ENCODE results near the gene CYP4F11. TPM values are rescaled to one million over a fixed set of nuclear protein-coding genes. Genes with fewer than 3 reads are reported as not detected.

The CYP4F11 gene, protein sequence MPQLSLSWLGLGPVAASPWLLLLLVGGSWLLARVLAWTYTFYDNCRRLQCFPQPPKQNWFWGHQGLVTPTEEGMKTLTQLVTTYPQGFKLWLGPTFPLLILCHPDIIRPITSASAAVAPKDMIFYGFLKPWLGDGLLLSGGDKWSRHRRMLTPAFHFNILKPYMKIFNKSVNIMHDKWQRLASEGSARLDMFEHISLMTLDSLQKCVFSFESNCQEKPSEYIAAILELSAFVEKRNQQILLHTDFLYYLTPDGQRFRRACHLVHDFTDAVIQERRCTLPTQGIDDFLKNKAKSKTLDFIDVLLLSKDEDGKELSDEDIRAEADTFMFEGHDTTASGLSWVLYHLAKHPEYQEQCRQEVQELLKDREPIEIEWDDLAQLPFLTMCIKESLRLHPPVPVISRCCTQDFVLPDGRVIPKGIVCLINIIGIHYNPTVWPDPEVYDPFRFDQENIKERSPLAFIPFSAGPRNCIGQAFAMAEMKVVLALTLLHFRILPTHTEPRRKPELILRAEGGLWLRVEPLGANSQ
- total RNA-seq: 1 to 10 TPM in 4 of 6 donors, under 1 TPM in 1, not detected in 1; 0.26 to 3.1 (median 2.1) TPM

GRCh38 chr19:15934332-15935078 is at the start of gene CYP4F11:
CYP4F11 (minus strand) TSS chr19:15934529; CDS start chr19:15934408, 121 bp downstream.
- ATAC-seq (ENCODE audit: low FRiP score in 2 of 2) (peak; percentile 21 to 39), DNase-seq (peak in 1 of 2 donors; percentile 71)
- Histone ChIP-seq H3K27ac (no peak within 1 kb of the TSS), H3K36me3 (no peaks in the 10 kb centered on the region), H3K9me3 (no peaks in the 10 kb centered on the region), H3K4me3 (no peak within 1 kb of the TSS), H3K4me1 (no peaks in the 10 kb centered on the region), H3K27me3 (peaks cover 0 to 6% (median 0%) of the 10 kb centered on the region in 4 donors)
- 35 to 62% methylated on average over 4 to 10 of the region's 10 CpGs for WGBS, 2 donors
- TF ChIP-seq POLR2AphosphoS5 (IDR thresholded peaks at IDR 0.05) (no peak), POLR2A (IDR thresholded peaks at IDR 0.05) (no peak), EP300 (IDR thresholded peaks at IDR 0.05) (no peak), CTCF (IDR thresholded peaks at IDR 0.05) (no peak)

DNA sequence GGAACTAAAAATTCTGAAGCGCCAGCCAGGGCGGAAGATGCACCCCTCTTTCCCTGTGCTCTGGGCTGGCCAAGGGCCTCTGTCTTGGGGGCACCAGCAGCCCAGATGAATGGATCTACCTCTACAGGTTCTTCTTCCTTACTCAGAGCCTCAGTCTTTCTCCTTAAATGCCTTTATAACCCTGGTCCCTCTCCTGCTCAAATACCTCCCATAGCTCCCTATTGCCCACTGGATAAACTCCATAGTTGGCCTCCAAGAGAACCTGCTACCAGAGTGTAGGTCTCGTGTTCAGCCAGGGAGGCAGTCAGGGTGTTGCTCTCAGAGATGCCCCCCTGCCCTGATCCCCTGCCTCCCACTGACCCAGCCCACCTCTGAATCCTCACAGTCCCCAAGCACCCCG is 45.0 kb upstream of the CYP4F11 start:
- Histone ChIP-seq H3K27me3 (no peaks in the 10 kb centered on the region), H3K4me3 (no peak overlapping the region), H3K27ac (no peak overlapping the region), H3K36me3 (no peaks in the 10 kb centered on the region), H3K4me1 (no peaks in the 10 kb centered on the region), H3K9me3 (peaks cover 0 to 13% (median 11%) of the 10 kb centered on the region in 4 donors)
- DNase-seq (no peak), ATAC-seq (ENCODE audit: low FRiP score in 2 of 2) (no peak)
- no peak for TF ChIP-seq CTCF (IDR thresholded peaks at IDR 0.05)
- no peak for TF ChIP-seq POLR2A (IDR thresholded peaks at IDR 0.05)
- no peak for TF ChIP-seq POLR2AphosphoS5 (IDR thresholded peaks at IDR 0.05)
- 76 to 94% methylated on average over 4 of the region's 4 CpGs for WGBS, 2 donors

GRCh38 chr19:15977690-15978089 is 43.4 kb upstream of the CYP4F11 start:
- no peaks in the 10 kb centered on the region for H3K4me1 ChIP-seq
- peaks cover 0 to 10% (median 8%) of the 10 kb centered on the region in 4 donors for H3K9me3 ChIP-seq
- no peak overlapping the region for H3K4me3 ChIP-seq
- ATAC-seq (ENCODE audit: low FRiP score in 2 of 2) (no peak), DNase-seq (no peak)
- 62 to 72% methylated on average over 7 of the region's 7 CpGs for WGBS, 2 donors
- H3K27me3 ChIP-seq: no peaks in the 10 kb centered on the region
- no peaks in the 10 kb centered on the region for H3K36me3 ChIP-seq
- no peak overlapping the region for H3K27ac ChIP-seq
- no peak for TF ChIP-seq POLR2AphosphoS5 (IDR thresholded peaks at IDR 0.05)
- no peak for TF ChIP-seq CTCF (IDR thresholded peaks at IDR 0.05)
- no peak for TF ChIP-seq EP300 (IDR thresholded peaks at IDR 0.05)
- TF ChIP-seq POLR2A (IDR thresholded peaks at IDR 0.05): no peak

DNA sequence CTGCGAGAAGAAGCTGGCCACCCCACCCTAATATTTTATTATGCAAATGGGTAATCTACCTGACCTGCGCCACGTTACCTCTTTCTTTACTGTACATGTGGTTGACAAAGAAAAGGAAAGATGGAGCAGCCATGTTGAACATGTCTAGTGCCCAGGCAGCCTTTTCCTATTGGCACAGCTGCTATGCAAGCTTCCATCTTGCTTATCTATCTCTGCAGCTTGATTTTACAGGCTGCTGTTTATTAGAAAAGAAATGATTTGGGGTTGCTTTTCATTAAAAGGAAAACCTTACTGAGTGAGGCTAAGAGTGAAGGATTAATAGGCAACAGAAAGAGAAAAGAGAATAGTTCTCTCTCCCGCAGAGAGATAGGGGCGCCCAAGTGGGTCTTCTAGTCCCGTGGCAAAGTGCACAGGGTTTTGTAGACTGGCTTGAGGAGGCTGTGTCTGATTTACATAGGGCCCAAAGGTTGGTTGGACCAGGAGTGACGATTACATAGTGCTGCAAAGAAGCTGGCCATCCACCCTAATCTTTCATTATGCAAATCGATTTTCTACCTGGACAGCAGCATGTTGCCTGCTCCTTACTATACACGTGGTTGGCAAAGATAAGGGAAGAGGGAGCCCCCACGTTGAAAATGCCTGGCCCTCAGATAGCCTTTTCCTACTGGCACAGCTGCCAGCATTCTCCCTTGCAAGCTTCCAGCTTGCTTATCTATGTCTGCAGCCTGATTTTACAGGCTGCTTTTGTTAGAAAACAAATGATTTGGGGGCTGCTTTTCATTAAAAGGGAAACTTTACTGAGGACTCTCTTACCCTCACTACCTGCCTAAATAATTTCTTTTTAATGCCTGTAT is 42.7 kb upstream of the CYP4F11 start:
- 47 to 70% methylated on average over 10 of the region's 10 CpGs for WGBS, 2 donors
- DNase-seq (no peak), ATAC-seq (ENCODE audit: low FRiP score in 2 of 2) (no peak)
- Histone ChIP-seq H3K27me3 (no peaks in the 10 kb centered on the region), H3K4me3 (no peak overlapping the region), H3K9me3 (peaks cover 0 to 5% (median 2%) of the 10 kb centered on the region in 4 donors), H3K36me3 (no peaks in the 10 kb centered on the region), H3K4me1 (no peaks in the 10 kb centered on the region), H3K27ac (no peak overlapping the region)
- no peak for TF ChIP-seq POLR2AphosphoS5 (IDR thresholded peaks at IDR 0.05)
- no peak for TF ChIP-seq EP300 (IDR thresholded peaks at IDR 0.05)
- no peak for TF ChIP-seq CTCF (IDR thresholded peaks at IDR 0.05)
- TF ChIP-seq POLR2A (IDR thresholded peaks at IDR 0.05): no peak

Measured in upper lobe of left lung (tissue), 6 donors.